GM12801 (cell line): ENCODE data around the gene NR0B2.

ENCODE experiments used
- TF ChIP-seq, protein P1 (sequence below): IDR thresholded peaks from one replicate; pipeline ENCODE4 v1.5.1; 2011; ENCODE audit warnings: control low read depth; ENCODE audit not compliant: insufficient read length; ENCODE audit errors: extremely low read depth

NR0B2 gene

DNA sequence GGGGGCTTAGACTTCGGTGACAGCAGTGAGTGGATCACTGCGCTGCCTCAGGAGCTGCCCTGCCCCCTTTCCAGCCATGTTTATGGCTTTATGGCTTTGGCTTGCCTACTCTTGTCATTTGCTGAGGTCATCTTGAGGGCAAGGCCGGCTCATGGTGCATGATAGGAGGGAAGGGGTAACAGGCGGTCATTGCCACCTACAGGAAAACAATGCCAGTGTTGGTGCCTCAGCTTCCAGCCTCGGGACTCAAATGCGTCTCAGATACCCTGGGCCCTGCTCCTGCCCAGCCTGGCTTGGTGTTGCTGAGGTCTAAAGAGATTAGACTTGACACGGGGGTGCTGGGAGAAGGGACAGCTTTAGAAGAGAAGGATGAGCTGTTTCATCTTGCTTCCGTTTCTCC is 32.0 kb upstream of the NR0B2 start:
- TF ChIP-seq, protein P1, sequence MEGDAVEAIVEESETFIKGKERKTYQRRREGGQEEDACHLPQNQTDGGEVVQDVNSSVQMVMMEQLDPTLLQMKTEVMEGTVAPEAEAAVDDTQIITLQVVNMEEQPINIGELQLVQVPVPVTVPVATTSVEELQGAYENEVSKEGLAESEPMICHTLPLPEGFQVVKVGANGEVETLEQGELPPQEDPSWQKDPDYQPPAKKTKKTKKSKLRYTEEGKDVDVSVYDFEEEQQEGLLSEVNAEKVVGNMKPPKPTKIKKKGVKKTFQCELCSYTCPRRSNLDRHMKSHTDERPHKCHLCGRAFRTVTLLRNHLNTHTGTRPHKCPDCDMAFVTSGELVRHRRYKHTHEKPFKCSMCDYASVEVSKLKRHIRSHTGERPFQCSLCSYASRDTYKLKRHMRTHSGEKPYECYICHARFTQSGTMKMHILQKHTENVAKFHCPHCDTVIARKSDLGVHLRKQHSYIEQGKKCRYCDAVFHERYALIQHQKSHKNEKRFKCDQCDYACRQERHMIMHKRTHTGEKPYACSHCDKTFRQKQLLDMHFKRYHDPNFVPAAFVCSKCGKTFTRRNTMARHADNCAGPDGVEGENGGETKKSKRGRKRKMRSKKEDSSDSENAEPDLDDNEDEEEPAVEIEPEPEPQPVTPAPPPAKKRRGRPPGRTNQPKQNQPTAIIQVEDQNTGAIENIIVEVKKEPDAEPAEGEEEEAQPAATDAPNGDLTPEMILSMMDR = no peak

DNA sequence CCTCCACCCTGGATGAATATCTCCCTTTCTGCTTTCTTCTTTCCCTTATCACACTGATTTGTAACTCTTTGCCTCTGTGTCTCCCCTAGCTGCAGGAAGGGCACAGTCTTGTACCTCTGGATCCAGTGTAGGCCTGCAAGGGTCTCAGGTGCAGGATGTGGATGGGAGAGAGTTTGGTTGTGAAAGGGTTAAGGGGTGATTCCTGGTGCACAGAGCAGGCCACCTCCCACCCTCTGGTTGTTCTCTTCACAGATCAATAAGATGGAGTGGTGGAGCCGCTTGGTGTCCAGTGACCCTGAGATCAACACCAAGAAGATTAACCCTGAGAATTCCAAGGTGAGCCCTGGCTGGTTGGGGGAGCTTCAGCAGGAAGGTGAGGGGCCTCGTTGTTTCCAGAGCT is 31.4 kb upstream of the NR0B2 start:
- TF ChIP-seq, protein P1 = no peak

DNA sequence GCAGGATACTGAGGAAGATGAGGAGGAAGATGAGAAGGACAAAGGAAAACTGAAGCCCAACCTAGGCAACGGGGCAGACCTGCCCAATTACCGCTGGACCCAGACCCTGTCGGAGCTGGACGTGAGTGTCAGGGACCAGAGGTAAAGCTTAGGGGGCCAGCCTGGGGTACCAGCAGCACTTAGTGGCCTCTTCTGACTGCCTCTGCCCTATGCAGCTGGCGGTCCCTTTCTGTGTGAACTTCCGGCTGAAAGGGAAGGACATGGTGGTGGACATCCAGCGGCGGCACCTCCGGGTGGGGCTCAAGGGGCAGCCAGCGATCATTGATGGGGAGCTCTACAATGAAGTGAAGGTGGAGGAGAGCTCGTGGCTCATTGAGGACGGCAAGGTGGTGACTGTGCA is 28.9 kb upstream of the NR0B2 start:
- TF ChIP-seq, protein P1 = no peak

DNA sequence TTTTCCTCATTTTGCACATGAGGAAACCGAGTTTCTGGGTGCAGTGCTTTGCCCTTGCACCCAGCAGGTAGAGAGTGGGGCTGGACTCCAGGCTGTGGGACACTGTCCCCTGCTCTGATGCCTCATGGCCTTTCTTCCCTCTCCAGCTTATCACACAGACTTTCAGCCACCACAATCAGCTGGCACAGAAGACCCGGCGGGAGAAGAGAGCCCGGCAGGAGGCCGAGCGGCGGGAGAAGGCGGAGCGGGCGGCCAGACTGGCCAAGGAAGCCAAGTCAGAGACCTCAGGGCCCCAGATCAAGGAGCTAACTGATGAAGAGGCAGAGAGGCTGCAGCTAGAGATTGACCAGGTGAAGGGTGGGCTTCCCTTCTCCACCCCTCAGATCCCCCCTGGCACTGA is 27.5 kb upstream of the NR0B2 start:
- TF ChIP-seq, protein P1 = no peak

DNA sequence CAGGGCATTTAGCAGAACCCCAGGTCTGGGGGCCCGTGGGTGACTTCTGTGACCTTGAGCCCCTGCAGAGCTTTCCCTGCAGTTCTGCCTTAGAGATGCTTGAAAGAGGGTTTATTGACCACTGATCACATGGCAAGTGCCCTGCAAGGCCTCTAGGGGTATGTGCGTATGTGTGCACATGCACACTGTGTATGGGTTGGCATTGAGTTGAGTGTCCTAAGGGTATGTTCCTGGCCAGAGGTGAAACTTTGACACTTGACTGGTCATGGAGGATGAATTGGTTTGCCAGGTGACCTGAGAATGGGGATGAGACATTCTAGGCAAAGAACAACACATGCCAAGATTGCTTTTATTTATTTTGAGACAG is 24.9 kb upstream of the NR0B2 start:
- TF ChIP-seq, protein P1 = no peak

DNA sequence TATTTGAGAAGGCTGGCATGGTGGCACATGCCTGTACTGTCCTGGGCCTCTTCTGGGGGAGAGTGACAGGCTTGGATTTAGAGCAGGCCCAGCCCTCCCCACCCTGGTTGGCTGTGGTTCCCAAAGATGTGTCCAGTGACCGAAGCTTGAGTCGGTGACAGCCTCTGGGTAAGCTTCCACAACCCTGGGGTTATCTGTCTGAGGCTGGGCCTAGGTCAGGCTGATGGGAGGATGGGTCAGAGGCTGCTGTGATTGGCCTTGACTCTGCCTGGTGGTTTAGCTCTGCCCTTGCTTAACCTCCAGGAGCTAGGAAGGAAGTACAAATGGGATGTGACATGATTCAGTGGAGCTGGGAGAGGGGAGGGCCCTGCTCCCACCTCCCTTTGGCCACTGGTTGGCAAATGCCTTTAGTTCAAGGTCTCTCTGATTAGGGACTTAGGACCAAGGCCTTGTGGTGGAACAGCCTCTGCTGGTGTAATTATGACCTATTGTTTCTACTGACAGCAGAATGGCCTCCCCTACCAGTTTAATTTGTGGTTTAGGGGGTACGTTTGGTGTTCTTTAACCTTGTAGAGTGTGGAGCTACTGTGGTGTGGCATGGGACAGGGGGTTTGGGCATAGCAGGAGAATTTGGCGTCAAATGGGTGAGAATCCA is 24.4 kb upstream of the NR0B2 start:
- TF ChIP-seq, protein P1 = no peak

DNA sequence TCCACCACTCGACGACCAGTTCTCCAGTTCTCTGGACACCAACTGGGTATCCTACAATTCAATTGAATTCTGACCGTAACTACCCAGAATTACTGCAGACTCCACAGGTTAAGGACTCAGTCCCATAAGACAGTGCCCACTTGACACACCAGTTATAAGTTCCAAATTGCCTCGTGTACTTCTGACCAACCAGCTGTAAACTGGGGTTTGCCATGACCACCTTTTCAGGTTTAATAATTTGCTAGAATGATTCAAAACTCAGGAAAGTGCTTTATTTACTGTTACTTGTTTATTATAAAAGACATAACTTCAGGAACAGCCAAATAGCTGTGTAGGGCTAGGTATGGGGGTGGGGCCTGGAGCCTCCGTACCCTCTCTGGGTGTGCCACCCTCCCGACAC is 23.0 kb upstream of the NR0B2 start:
- TF ChIP-seq, protein P1 = no peak

DNA sequence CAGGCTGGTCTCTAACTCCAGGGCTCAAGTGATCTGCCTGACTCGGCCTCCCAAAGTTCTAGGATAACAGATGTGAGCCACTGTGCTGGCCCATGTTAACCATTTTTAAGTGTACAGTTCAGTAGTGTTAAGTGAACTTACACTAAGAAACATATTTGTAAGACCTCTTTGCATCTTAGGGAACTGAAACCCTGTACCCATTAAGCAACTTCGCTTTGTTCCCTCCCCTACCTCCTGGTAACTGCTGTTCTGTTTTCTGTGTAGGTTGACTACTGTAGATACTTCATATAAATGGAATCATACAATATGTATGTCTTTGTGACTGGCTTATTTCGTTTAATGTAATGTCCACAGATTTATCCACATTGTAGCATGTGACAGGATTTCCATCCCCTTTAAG is 18.8 kb upstream of the NR0B2 start:
- TF ChIP-seq, protein P1 = no peak
